ENCODE measurements around the gene SEC63.

DNA sequence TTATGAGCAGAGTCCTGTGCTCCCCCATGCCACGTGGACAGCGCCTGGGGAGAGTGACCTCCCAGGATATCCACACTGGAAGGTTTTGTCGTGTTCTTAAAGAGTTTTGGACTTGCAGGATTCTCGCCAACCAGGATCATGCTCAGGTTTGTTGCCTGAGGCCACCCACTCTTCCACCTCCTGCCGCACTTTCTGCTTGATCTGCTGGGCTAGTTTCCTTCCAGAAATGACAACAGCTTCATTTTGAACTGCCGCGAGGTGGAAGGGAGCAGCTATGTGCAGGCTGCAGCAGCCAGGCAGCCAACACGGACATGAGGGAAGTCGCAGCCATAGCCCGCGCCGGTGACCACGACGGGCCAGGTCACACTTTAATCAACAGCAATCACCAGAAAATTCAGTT, 27.7 kb upstream of the SEC63 start:
- TF ChIP-seq, protein P1, sequence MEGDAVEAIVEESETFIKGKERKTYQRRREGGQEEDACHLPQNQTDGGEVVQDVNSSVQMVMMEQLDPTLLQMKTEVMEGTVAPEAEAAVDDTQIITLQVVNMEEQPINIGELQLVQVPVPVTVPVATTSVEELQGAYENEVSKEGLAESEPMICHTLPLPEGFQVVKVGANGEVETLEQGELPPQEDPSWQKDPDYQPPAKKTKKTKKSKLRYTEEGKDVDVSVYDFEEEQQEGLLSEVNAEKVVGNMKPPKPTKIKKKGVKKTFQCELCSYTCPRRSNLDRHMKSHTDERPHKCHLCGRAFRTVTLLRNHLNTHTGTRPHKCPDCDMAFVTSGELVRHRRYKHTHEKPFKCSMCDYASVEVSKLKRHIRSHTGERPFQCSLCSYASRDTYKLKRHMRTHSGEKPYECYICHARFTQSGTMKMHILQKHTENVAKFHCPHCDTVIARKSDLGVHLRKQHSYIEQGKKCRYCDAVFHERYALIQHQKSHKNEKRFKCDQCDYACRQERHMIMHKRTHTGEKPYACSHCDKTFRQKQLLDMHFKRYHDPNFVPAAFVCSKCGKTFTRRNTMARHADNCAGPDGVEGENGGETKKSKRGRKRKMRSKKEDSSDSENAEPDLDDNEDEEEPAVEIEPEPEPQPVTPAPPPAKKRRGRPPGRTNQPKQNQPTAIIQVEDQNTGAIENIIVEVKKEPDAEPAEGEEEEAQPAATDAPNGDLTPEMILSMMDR (IDR thresholded peaks at IDR 0.05; ENCODE audit: low read length) = no peak
- no peak for TF ChIP-seq EZH2 (IDR thresholded peaks at IDR 0.05; ENCODE audit: borderline replicate concordance, low read length)

All from OCI-LY1 (cell line).